NCI-H1417 (cell line): ENCODE measurements around the gene ASPM.

Experiments
- DNase-seq, 3 experiments: peaks; one replicate each; lab custom pipeline; 2025; lab: John Stamatoyannopoulos, UW

The ASPM gene, protein sequence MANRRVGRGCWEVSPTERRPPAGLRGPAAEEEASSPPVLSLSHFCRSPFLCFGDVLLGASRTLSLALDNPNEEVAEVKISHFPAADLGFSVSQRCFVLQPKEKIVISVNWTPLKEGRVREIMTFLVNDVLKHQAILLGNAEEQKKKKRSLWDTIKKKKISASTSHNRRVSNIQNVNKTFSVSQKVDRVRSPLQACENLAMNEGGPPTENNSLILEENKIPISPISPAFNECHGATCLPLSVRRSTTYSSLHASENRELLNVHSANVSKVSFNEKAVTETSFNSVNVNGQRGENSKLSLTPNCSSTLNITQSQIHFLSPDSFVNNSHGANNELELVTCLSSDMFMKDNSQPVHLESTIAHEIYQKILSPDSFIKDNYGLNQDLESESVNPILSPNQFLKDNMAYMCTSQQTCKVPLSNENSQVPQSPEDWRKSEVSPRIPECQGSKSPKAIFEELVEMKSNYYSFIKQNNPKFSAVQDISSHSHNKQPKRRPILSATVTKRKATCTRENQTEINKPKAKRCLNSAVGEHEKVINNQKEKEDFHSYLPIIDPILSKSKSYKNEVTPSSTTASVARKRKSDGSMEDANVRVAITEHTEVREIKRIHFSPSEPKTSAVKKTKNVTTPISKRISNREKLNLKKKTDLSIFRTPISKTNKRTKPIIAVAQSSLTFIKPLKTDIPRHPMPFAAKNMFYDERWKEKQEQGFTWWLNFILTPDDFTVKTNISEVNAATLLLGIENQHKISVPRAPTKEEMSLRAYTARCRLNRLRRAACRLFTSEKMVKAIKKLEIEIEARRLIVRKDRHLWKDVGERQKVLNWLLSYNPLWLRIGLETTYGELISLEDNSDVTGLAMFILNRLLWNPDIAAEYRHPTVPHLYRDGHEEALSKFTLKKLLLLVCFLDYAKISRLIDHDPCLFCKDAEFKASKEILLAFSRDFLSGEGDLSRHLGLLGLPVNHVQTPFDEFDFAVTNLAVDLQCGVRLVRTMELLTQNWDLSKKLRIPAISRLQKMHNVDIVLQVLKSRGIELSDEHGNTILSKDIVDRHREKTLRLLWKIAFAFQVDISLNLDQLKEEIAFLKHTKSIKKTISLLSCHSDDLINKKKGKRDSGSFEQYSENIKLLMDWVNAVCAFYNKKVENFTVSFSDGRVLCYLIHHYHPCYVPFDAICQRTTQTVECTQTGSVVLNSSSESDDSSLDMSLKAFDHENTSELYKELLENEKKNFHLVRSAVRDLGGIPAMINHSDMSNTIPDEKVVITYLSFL (N-terminal part only)

DNA sequence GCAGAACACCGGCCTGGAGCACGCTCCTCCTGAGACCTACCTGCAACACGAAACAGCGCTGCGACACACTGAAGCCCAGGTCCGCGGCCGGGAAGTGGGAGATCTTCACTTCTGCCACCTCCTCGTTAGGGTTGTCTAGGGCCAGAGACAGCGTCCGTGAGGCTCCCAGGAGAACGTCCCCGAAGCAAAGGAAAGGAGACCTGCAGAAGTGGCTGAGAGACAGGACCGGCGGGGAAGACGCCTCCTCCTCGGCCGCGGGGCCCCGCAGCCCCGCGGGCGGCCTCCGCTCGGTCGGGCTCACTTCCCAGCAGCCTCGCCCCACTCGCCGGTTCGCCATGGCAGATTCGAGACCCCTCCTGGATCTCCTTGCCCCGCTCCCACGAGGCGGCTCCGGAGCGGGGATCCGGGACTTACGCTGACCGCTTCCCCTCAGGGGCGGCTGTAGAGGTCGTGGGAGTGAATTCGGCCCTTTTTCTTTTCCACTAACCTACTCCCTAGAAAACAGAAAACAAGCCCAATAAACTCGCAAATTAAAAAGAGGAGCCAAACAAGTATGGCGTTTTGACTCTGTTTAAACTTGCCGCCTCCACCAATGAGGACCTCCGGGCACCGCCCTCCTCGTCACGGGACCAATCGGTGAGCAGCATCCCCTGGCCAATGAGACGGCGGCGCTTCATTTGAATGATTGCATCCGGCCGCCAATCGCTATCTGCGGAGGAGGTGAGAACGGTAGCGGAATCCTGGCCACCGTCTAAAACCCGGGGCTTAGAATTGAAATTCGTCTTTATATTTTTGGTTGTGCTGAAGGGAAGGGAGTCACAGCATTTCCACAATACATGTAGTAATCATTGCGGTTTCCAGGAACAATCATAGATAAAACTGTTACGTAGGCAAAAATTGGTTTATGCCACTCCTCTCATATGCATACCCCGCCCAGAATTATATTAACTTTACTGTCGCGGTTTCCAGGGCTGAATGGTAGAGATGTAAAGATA is at the start of gene ASPM:
ASPM (minus strand) TSS at position 569 of the 995 bp plus-strand sequence; CDS start at position 337, 232 bp downstream.
- DNase-seq = peak; percentile 88 to 98 (median 95)

DNA sequence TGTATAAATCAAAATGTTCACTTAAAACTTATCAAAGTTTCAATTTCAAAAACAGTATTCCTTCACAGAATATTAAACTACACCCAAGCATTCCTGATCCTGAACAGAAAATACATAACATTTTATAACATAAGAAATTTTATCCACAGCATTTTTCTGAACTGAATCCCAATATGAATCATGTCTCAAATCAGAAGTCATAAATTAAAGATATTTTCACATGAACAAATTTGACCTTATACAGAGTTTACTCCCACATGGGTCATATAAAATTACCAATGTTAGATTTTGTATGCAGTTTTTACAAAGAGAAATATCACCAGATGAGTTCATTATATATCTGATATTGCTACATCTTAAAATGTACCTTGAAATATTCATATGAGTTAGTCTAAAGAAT is 48.6 kb upstream of the ASPM start:
- no peak for DNase-seq

DNA sequence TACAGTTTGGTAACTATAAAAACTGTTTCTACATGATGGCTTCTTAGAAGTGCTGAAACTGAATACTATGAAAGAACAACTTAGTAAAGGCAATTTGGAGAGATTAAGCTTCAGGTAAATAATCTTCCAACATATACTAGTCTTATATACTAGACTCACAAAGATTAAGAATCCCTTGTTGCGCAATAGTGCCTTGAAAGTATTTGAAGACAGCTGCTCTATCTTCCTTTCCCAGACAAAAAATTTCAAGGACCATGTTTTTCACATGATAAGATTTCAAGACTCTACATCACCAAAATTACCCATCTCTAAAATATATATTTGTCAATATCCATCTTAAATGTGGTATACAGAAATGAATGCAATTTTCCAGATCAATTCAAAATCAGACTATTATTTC is 37.7 kb upstream of the ASPM start:
- DNase-seq = no peak

DNA sequence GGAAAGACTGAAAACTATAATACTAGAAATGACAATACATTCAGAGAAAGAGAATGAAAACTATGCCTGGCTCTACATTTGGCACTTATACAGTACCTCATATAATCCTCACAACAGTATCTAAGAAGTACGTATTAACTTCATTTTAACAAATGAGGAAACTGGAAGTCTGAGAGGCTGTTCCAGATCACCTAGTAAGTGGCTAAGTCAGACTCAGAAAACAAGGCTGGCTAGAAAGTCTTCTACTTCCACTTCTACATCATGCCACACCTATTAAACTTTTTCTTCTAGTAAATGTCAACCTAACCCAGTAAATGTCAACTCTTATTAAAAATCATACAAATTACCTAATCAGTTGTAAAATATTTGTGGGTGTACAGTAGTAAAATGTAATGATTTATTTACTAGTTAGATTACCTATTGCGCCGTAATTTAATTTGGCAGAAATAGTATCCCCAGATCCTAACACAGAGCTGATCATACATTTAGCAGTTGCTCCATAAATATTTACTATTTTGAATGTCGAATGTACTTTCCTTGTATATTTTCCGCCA is 36.8 kb upstream of the ASPM start:
- no peak for DNase-seq

DNA sequence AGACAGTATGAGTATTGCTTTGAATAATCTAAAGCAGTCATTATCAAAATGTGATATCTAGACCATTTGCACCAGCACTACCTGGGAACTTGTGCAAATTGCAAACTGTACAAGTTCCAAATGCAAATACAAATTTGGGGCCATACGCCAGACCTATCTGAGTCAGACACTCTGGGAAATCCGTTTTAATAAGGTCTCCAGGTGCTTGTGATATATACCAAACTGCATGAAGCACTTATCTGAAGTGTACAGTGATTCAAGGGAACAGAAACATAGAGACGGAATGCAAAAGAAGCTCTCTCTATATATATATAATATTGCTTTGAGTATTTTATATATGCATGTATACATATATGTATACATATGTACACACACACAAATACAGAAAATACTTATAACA is 36.2 kb upstream of the ASPM start:
- DNase-seq = no peak

DNA sequence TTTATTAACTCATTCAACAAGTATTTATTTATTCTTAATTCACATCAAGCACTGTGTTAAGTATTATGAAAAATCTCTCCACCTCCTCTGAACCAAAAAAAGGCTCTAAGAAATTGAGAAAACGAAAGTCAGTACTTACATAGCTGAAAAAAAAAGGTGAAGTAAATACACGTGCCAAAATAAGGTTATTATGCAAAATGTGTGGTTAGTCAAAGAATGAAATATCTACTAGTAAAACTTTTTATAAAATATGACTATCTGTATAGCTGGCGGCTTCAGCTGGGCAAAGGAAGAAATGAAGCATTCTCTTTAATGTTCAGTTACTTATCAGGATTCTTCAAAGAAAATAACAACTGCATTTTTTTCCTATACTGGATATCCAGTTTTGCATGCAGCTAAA is 35.5 kb upstream of the ASPM start:
- DNase-seq = no peak

DNA sequence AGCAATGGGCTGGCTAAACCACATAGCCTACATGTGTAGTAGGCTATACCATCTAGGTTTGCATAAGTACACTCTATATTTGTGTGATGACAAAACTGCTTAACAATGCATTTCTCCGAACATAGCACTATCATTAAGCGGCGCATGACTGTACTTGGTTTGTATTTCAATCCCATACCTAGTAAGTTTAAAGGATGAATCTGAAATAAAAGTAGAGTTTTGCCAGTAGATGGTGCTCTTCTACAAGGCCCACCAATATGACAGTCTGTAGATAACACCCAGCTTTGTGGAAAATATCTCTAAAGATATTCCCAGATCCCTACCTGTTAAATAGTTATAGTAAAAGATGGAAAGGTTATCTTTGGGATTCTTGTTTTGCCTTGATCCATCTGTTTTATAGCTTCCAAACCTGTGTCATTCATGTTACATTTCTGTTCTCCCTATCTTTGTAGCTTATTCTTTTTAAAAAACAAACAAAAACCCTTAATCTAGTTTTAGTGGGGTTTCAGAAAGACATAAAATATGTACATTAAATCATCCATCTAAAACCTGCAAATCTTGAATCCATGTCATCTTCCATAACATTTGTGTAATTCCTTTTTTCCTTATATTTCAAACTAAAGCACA is 33.9 kb upstream of the ASPM start:
- peak; percentile 4 to 64 (median 12) for DNase-seq

DNA sequence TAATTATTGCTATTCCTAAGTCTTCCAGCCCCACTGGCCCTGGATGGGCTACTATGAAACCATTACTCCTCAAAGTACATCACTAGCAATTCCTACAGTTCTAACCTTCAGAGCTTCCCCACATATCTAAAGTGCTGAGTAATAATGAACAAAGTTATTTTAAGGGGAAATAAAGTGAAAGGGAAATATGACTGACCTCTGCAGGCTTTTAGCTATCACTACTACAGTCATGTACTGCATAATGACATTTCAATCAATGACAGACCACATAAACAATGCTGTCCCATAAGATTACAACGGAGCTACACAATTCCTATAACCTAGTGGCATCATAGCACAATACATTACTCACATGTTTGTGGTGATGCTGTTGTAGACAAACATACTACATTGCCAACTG is 32.5 kb upstream of the ASPM start:
- DNase-seq = no peak

DNA sequence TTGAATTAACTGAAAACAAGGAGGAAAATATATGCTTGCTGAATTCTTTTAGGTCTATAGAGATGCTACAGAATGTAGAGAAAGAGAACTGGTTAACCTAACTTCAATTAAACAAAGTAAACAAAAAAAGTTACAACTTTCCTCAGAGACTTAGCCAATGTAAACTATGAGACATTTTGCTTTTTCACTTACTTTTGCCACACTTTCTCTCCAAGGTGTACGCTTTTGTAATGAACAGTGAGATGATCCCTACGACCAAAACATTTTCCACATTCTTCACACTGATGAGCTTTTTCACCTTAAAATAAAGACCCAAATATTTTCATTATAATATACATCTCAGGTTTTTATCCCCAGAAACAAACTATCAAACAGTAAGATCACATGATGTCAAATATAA is 28.3 kb upstream of the ASPM start:
- DNase-seq = no peak

DNA sequence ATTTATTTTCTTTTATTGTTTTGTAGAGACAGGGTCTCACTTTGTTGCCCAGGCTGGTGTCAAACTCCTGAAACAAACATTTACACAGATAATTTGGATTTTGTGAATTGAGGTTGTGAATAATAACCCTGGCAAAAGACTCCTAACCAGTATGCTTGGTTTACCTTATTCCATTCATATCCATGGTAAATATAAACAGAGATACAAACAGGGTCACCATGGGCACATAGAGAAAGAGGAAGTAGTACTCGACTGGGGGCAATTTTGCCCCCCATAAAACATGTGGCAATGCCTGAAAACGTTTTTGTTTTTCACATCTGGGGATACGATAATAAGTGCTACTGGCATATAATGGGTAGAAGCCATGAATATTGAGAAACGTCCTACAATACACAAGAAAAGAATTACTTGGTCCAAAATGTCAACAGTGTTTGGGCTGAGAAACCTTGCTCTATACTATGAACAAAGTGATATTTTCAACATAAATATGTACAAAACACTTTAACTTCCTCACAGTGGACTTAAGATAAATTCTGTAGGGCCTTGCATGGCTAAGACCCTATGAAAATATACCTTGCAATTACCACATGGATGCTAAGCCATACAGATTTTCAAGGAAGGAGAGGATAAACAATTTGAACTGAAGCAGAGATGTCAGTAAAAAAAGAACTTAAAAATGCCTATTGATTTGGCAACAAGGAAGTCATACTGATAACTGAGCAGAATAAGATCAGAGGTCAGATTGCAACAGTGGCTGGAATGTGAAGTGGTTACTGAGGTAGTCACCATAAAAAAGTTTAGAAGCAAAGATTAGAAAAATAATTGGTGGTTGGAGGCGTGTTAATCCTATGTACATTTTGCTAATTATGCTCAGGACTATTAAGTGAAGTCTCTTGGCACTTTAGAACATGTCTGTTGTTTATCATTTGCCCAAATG is 27.4 kb upstream of the ASPM start:
- no peak for DNase-seq

DNA sequence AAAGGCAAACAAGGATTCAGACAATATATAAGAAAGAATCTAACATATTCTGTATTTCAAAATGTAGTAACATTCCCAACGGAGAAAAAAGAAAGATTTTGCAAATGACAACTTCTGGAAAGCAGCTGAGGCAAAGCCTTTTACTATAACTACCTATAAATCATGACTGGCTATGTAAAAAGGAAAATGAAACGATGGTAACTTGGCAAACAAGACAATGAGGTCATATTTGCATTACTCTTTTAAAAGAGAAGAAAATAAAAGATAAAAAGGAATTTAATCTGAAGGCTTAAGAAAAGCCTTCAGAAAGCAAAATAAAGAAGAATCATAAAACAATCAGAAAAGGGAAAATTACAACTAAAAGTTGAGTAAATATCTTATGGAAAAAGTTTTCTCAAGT is 25.1 kb upstream of the ASPM start:
- no peak for DNase-seq

DNA sequence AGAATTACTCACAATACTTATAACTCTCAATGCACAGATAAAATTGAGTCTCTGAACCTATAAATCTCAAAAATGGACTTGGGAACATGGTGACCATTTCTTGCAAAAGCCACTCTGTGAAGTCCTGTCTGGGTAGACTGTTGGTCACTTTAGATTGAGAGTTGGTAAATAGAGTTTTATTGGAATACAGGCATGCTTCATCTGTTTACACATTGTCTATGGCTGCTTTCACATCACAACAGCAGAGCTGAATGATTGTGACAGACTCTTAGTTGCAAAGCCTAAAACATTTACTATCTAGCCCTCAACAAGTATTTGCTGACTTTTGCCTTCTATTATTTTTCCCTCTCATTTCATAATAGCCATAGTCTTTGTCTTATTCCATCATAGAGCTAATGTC is 24.1 kb upstream of the ASPM start:
- DNase-seq = peak in 1 of 3 experiments; percentile 13

DNA sequence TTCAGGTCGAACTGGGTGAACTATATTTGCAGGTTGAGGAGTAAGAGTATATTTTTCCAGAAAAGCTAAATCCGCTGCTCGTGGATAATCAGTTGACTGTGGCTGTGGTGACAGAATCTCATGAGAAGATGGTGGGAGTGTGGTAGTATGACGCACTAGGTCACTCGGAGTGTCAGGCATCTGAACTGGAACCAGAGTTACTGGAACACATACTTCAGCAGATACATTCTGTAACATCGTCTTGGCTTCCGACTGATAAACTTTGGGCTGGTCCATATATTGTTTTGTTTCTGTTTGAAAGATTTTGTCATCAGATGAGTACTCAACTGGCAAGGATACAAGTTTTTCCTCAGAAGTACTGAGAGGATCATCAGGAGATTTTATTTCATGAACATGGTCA is 13.0 kb upstream of the ASPM start:
- no peak for DNase-seq

DNA sequence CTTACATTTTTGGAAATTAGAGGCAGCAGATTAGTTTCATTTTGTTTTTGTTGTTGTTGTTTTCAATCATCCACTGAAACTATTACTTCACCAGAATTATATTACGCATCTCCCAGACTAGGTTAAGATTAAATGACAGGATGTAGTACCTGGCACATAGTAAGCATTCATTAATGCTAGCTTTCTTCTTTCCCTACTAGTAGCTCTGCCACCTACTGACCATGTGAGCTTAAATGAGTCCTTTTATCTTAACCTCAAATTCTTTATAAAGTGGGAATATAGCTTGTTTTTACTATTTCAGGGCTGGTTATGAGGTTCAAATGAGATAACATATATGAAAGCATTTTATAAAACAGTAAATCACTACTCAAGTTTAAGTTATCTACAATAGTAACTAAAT is 10.2 kb upstream of the ASPM start:
- no peak for DNase-seq

DNA sequence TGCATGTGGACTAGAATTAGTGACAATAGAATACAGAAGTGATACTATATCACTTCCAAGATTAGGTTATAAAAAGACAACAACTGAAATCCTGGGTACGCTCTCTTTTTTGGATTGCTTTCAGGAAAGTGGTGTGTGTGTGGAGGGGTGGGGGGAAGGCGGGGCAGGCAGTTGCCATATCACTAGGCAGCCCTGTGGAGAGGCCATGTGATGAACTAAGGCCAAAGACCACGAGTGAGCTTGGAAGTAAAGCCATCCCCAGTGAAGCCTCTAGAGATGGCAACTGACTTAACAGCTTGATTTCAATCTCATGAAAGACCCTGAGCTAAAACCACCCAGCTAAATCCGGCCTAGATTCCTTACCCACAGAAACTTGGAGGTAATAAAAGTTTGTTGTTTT is 6.2 kb upstream of the ASPM start:
- DNase-seq = no peak

DNA sequence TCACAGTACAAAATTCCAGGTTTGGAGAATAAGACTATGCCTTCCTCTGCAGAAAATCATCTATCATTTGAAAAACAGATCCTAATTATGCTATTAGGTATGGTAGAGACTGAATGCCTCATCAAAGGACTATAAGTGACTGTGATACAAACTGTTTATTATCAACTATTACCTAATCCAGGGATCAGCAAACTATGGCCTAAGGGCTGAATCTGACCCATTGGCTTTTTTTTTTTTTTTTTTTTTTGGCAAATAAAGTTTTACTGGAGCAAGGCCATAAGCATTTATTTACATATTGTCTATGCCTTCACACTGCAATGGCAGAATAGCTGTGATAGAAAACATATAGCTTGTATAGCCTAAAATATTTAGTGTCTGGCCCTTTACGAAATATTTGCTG is 4.7 kb upstream of the ASPM start:
- DNase-seq = no peak

DNA sequence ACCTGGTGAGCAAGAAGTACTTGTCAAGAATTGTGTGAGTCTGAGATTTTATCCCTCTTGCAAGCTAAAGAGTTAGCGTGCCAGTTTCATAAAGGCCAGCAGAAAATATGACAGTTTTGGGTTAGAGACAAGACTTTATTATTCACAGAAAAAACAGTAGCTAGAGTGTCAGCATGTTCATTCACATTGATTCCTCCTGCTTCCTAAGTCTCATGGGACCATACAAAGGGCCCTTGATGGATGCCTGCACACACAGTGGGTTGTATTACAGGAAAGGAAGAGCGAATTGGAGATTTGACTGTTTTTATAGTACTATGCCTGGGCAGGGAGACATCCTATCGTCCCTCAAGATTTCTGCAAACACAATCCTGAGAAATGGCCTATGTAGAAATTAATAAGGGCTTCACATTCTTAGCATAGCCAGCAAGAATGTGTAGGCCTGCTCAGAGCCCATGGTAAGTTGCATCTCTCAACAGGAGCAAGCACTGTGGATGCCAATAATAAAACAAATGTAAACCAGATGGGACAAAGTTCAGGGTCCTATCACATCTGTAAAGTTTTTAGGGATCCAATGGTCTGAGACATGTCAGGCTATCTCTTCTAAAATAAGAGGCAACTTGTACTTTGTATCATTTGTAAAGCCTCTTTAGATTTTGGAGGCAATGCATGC is 4.0 kb upstream of the ASPM start:
- DNase-seq = no peak

DNA sequence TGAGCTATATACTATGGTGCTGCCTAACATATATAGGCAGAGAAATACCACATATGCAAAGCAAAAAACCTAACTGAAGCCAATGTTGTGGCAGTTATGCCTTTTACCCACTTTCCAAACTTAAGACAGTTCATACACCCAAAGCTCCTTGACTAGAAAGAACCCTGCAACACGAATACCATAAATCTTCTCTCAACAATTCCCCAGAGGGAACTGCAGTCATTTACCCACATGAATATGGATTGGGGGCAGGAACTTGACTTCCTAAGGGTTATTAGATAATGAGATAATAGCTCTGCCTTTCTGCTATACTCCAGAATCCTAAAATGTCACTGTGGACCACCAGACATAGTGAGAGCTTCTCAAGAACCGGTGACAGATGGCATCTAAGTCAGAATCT is 2.9 kb upstream of the ASPM start:
- no peak for DNase-seq
